ENCODE data around the gene SLC7A4. TPM values are rescaled to one million over a fixed set of nuclear protein-coding genes. Genes with fewer than 3 reads are reported as not detected.
"Not testable (repeated sequence)": the region's sequence is repeated elsewhere in the genome, so short reads cannot be mapped to it uniquely, and the experiment has no call there.

SLC7A4 gene
- polyA plus RNA-seq, 3 donors: 0.25 to 0.49 (median 0.34) TPM

GRCh38 chr22:21067075-21067900 lies 34.9 kb upstream of the SLC7A4 start:
- H3K27ac ChIP-seq (ENCODE audit: low read depth, low read length): no peak overlapping the region
- WGBS, 3 donors: 83 to 90% (median 88%) methylated on average over 28 of the region's 28 CpGs

- 52 to 69% (median 66%) methylated on average over 13 of the region's 13 CpGs for WGBS, 3 donors
- no peak overlapping the region for H3K27ac ChIP-seq (ENCODE audit: low read depth, low read length)
Measured at GRCh38 chr22:21064917-21065864, 32.8 kb upstream of the SLC7A4 start.

- not testable (repeated sequence) for H3K27ac ChIP-seq (ENCODE audit: low read depth, low read length)
- WGBS, 3 donors: 71 to 86% (median 77%) methylated on average over 11 of the region's 11 CpGs
Measured at GRCh38 chr22:21064425-21064824, 32.1 kb upstream of the SLC7A4 start.

GRCh38 chr22:21061660-21062321 lies 29.4 kb upstream of the SLC7A4 start:
- WGBS, 3 donors: 93 to 98% (median 94%) methylated on average over 18 of the region's 18 CpGs
- not testable (repeated sequence) for H3K27ac ChIP-seq (ENCODE audit: low read depth, low read length)

- WGBS, 3 donors: 66 to 89% (median 88%) methylated on average over 6 to 7 of the region's 8 CpGs
- not testable (repeated sequence) for H3K27ac ChIP-seq (ENCODE audit: low read depth, low read length)
Measured at GRCh38 chr22:21060363-21060762, 28.0 kb upstream of the SLC7A4 start.

GRCh38 chr22:21055880-21056319 lies 23.5 kb upstream of the SLC7A4 start:
- WGBS, 3 donors: 41 to 60% (median 47%) methylated on average over 7 of the region's 7 CpGs
- H3K27ac ChIP-seq (ENCODE audit: low read depth, low read length): no peak overlapping the region

GRCh38 chr22:21055564-21055834 lies 23.1 kb upstream of the SLC7A4 start:
- WGBS, 3 donors: 40 to 53% (median 45%) methylated on average over 4 of the region's 4 CpGs

GRCh38 chr22:21054714-21055563 lies 22.6 kb upstream of the SLC7A4 start:
- H3K27ac ChIP-seq (ENCODE audit: low read depth, low read length): no peak overlapping the region
- WGBS, 3 donors: 87 to 93% (median 87%) methylated on average over 11 of the region's 11 CpGs

More at GRCh38 chr22:21055564-21055834, 23.1 kb upstream of the SLC7A4 start:
- H3K27ac ChIP-seq (ENCODE audit: low read depth, low read length): no peak overlapping the region

- no peak overlapping the region for H3K27ac ChIP-seq (ENCODE audit: low read depth, low read length)
- 85 to 89% (median 87%) methylated on average over 15 of the region's 15 CpGs for WGBS, 3 donors
Measured at GRCh38 chr22:21054046-21054713, 21.8 kb upstream of the SLC7A4 start.

- WGBS, 3 donors: 69 to 88% (median 79%) methylated on average over 8 of the region's 8 CpGs
- no peak overlapping the region for H3K27ac ChIP-seq (ENCODE audit: low read depth, low read length)
Measured at GRCh38 chr22:21052715-21053459, 20.5 kb upstream of the SLC7A4 start.

- H3K27ac ChIP-seq (ENCODE audit: low read depth, low read length): no peak overlapping the region
- WGBS, 3 donors: 59 to 74% (median 67%) methylated on average over 8 of the region's 8 CpGs
Measured at GRCh38 chr22:21051831-21052400, 19.6 kb upstream of the SLC7A4 start.

GRCh38 chr22:21051145-21051830 lies 18.9 kb upstream of the SLC7A4 start:
- 82 to 88% (median 84%) methylated on average over 9 of the region's 9 CpGs for WGBS, 3 donors
- no peak overlapping the region for H3K27ac ChIP-seq (ENCODE audit: low read depth, low read length)

GRCh38 chr22:21048965-21049364 lies 16.6 kb upstream of the SLC7A4 start:
- H3K27ac ChIP-seq (ENCODE audit: low read depth, low read length): not testable (repeated sequence)
- WGBS, 3 donors: 80 to 100% (median 94%) methylated on average over 2 to 6 of the region's 12 CpGs

- 60 to 82% (median 82%) methylated on average over 5 of the region's 5 CpGs for WGBS, 3 donors
- not testable (repeated sequence) for H3K27ac ChIP-seq (ENCODE audit: low read depth, low read length)
Measured at GRCh38 chr22:21048448-21048847, 16.1 kb upstream of the SLC7A4 start.

GRCh38 chr22:21047730-21048129 lies 15.4 kb upstream of the SLC7A4 start:
- 66 to 86% (median 81%) methylated on average over 7 of the region's 7 CpGs for WGBS, 3 donors
- H3K27ac ChIP-seq (ENCODE audit: low read depth, low read length): no peak overlapping the region

Measured in adipose tissue (tissue), 3 donors.